AG08396 (cell line): ENCODE results near the gene DNAH17.

Experiments
- DNase-seq: peaks from one replicate; pipeline ENCODE4 v3.0.0; 2012; ENCODE audit warnings: low spot score, mixed read lengths

Gene DNAH17

GRCh38 chr17:78541488-78542206 lies 35.5 kb downstream of the DNAH17 start:
- DNase-seq, result no peak

GRCh38 chr17:78539781-78540180 lies 37.4 kb downstream of the DNAH17 start:
- DNase-seq, result no peak

GRCh38 chr17:78538033-78538776 lies 39.0 kb downstream of the DNAH17 start:
- no peak for DNase-seq

GRCh38 chr17:78537217-78537860 lies 39.9 kb downstream of the DNAH17 start:
- no peak for DNase-seq

- DNase-seq, result no peak
Measured at GRCh38 chr17:78535273-78536197, 41.7 kb downstream of the DNAH17 start.

GRCh38 chr17:78534492-78535272 lies 42.5 kb downstream of the DNAH17 start:
- DNase-seq, result no peak

GRCh38 chr17:78532922-78533640 lies 44.1 kb downstream of the DNAH17 start:
- no peak for DNase-seq

GRCh38 chr17:78532311-78532710 lies 44.9 kb downstream of the DNAH17 start:
- DNase-seq, result no peak

- no peak for DNase-seq
Measured at GRCh38 chr17:78530675-78531074, 46.5 kb downstream of the DNAH17 start.

GRCh38 chr17:78529871-78530670 lies 47.1 kb downstream of the DNAH17 start:
- DNase-seq, result no peak

GRCh38 chr17:78529251-78529650 lies 47.9 kb downstream of the DNAH17 start:
- no peak for DNase-seq

- DNase-seq, result no peak
Measured at GRCh38 chr17:78528541-78528940, 48.7 kb downstream of the DNAH17 start.

GRCh38 chr17:78527345-78527744 lies 49.9 kb downstream of the DNAH17 start:
- no peak for DNase-seq

- DNase-seq, result no peak
Measured at GRCh38 chr17:78526231-78527025, 50.8 kb downstream of the DNAH17 start.

- DNase-seq, result no peak
Measured at GRCh38 chr17:78525511-78526160, 51.6 kb downstream of the DNAH17 start.

GRCh38 chr17:78524870-78525510 lies 52.2 kb downstream of the DNAH17 start:
- no peak for DNase-seq

- no peak for DNase-seq
Measured at GRCh38 chr17:78523934-78524655, 53.1 kb downstream of the DNAH17 start.
